Stimulated activated CD8-positive, alpha-beta memory T cell treated with anti-CD3 and anti-CD28 coated beads, Interleukin-12 subunit alpha, Interleukin-12 subunit beta, amount 100 ng/mL, for 4 hours (primary cell): ENCODE measurements around the gene CENPX.
"Not testable (repeated sequence)": the region's sequence is repeated elsewhere in the genome, so short reads cannot be mapped to it uniquely, and the experiment has no call there.

Experiments
- DNase-seq: peaks from one replicate; pipeline ENCODE4 v3.0.0-alpha.2; 2020; ENCODE audit warnings: low read depth

Gene CENPX

GRCh38 chr17:81998212-81998611, 24.5 kb downstream of the CENPX start:
- no peak for DNase-seq

- DNase-seq: no peak
These were observed 25.8 kb downstream of the CENPX start for GRCh38 chr17:81996757-81997441.

GRCh38 chr17:81996232-81996756, 26.4 kb downstream of the CENPX start:
- no peak for DNase-seq

DNA sequence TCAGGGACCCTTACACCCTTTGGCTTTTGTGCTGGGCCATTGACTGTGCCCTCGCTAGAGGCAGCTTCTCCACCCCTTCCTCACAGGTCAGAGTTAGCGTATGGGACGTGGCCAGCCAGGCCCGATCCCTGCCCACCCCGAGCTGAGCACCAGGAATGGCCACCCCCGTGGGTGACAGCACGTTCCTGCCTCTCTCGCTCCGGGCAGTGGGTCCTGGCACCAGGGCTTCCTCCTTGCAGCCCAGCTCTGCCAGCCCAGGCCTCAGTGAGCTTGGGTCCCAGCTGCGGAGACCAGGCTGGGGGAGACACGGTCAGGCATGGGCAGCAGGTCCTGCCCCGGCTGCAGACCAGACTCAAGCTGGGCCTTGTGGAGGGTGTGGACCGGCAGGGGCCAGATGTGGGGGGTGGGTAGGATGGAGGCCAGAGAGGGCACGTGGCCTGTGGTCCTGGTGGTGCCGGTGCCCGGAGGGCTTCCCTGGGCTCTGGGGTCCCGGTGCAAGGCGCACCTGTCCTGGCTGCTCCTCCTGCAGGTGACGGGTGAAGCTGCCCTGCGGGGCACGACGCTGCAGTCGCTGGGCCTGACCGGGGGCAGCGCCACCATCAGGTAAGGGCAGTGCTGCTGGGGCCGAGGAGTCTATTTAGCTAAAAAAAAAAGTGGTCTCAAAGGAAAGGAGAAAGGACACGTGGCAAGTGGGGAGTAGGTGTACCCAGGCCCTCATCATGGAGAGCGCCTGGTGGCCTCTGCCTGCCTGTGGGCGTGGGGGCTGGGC, 27.0 kb downstream of the CENPX start:
- no peak for DNase-seq

- no peak for DNase-seq
These were observed 27.9 kb downstream of the CENPX start for GRCh38 chr17:81994593-81995462.

GRCh38 chr17:81993729-81994592, 28.7 kb downstream of the CENPX start:
- DNase-seq: no peak

- DNase-seq: no peak
These were observed 30.2 kb downstream of the CENPX start for GRCh38 chr17:81992306-81993102.

- DNase-seq: no peak
These were observed 30.9 kb downstream of the CENPX start for GRCh38 chr17:81991684-81992305.

- no peak for DNase-seq
These were observed 31.6 kb downstream of the CENPX start for GRCh38 chr17:81990836-81991683.

- DNase-seq: no peak
These were observed 35.4 kb downstream of the CENPX start for GRCh38 chr17:81987161-81987770.

DNA sequence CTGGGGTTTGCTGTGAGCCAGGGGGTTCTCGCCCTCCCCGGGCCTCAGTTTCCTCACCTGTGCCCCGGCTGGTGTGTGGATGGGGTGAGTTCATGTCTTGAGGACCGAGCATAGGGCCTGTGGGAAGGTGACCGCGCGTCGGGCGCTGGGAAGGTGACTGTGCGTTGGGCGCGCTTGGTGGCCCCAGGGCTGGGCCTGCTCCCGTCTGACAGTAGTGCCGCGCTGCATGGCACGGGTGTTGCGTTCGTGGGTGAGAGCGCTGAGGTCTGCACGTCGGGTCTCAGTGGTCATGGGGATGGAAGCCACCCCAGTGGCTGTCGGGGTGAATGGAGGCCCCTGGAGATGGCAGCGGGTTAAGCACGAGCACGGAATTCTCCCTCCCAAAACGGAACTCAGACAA, 36.1 kb downstream of the CENPX start:
- DNase-seq: no peak

DNA sequence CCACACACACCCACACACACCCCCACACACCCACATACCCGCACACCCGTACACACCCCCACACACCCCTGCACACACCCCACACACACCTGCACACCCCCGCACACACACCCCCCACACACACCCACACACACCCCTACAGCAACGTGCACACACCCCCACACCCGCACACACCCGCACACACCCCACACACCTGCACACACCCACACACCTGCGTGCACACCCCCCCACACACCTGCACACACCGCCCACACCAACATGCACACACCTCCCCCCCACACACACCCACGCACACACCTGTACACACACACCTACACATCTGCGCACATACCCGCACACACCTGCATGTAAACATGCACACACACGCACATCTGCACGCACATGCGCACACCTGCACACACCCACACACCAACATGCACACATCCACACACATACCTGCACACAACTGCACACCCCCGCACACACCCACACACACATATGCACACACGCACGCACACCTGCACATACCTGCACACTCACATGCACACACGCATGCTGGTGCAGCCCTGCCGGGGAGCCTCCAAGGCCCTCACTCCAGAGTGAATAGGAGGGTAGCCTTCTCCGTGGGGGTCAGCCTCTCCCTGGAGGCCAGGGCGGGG, 37.8 kb downstream of the CENPX start:
- no peak for DNase-seq

DNA sequence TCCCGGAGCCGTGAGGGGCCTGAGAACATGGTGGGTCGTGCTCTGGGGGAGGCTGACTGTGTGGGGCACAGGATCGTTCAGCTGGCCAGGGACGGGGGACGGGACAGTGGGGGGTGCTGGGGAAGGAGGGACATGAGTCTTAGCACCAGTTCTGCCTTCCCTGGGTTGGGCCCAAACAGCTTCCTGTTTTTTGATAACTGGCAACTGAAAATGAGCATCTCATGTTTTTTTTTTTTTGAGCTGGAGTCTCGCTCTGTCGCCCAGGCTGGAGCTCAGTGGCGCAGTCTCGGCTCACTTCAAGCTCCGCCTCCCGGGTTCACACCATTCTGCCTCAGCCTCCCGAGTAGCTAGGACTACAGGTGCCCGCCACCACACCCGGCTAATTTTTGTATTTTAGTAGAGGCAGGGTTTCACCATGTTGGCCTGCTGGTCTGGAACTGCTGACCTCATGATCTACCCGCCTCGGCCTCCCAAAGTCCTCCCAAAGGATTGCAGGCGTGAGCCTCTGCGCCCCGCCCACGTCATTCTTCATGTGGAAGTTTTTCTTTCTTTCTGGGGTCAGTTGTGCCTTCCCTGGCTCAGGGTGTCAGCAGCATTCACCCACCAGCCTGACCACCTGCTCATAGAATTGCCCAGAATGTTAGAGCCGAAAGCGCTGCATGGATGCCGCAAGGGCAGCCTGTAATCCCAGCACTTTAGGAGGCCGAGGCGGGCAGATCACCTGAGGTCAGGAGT, 38.9 kb downstream of the CENPX start:
- no peak for DNase-seq

DNA sequence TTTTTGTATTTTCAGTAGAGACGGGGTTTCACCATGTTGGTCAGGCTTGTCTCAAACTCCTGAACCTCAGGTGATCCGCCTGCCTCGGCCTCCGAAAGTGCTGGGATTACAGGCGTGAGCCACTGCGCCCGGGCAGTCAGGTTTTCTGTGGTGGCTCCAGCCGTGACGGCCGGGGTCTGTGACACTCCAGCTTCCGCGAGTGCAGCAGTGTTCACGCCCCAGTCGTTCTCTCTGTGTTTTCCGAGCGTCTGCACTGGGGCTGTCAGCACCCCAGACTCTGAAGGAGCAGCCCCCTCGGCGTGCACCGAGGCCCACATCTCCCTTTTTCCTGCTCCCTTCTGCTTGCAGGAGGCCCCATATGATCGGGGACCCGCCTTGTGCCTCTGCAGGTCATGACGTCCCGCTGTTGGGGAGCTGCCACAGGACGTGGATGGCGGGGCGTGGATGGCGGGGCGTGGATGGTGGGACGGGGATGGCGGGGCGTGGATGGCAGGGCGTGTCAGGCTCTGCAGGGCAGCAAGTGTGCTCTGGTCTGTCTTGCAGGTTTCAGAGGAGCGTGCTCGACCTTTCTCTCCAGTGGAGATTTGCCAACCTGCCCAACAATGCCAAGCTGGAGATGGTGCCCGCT, 39.6 kb downstream of the CENPX start:
- no peak for DNase-seq

GRCh38 chr17:81981511-81981910, 41.2 kb downstream of the CENPX start:
- not testable (repeated sequence) for DNase-seq

DNA sequence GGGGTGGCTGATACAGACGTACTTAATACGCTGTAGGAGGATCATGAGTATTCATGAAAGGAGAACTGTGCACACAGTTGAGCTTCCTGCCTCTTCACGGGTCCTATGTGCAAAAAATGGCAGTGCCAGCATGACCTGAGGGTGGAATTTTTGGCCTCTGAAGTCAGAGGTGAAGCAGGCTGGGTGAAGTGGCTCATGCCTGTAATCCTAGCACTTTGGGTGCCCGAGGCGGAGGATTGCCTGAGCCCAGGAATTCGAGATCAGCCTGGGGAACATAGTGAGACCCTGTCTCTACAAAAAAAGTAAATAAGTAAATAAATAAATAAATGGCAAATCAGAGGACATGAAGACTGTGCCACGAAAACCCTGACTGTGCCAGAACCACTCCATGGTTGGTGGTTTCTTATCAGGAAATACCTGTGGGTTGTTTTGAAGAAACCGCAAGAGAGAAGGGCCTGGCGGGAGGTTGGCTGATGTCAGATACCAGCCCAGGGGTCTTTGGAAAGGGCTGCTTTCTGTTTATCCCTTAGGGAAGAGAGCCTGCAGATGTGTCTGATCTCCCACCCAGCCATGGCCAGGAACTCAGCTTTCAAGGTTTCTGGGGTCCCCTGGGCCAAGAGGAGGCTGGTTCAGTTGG, 41.9 kb downstream of the CENPX start:
- DNase-seq: no peak

DNA sequence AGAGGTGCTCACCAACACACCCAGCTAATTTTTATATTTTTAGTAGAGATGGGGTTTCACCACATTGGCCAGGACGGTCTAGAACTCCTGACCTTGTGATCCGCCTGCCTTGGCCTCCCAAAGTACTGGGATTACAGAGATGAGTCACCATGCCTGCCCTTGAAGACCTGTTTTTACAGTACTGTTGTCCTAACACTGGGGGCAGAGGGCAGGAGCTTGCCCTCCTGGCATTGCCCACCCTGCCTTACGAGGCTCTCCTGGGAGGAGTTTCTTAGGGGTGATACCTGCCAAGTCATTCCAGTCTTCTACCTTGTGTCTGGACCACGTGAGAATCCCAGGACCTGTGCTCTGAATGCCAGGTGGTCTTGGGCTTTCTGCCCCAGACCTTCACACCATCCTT, 42.6 kb downstream of the CENPX start:
- DNase-seq: no peak
